Measurements from ENCODE around the gene MGRN1. TPM values are rescaled to one million over a fixed set of nuclear protein-coding genes. Genes with fewer than 3 reads are reported as not detected.
A peak's percentile ranks its signal among the peaks of the same experiment; 100 is the strongest.

Gene MGRN1
- total RNA-seq, 2 donors from 2014 or later: 66.9 to 71.4 TPM

DNA sequence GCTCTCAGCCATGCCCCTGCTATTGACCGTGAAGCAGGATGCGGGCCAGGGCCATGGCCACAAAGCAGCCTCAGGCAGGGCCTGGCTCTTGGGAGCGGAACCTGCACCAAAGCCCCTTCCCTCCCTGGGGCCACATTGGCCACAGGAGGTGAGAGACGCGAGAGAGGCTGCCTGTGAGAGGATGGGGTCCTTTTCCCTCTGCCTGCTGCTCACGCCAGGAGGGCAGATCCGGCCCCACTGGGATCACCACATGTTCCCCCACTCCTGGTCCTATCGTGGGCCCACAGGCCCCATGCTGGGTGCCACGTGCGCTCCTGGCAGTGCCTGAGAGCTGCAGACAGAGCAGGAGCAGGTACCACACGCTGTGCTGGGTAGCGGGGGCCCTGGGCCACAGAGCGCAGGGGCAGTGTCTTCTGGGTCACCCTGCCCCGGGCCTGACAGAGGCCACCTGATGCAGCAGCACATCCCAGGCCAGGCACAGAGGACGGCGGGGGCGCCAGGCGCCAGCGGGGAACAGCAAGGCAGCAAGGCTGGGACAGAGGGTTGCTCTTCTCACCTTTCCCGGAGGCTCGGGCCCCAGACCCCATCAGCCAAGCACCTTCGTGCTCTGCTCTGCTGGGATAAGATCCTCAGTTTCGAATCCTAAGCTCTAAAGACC lies 59.6 kb downstream of the MGRN1 start:
- Mint-ChIP-seq H3K4me1 (no peaks in the 10 kb centered on the region), H3K36me3 (ENCODE audit: low read depth) (peaks cover 7% of the 10 kb centered on the region), H3K27me3 (ENCODE audit: insufficient read depth) (no peaks in the 10 kb centered on the region), H3K4me3 (no peak overlapping the region), H3K9me3 (no peaks in the 10 kb centered on the region), H3K27ac (no peak overlapping the region)
- Histone ChIP-seq H3K4me3 (ENCODE audit: low read length) (no peak overlapping the region), H3K36me3 (ENCODE audit: control insufficient read depth, insufficient read depth, low read length) (peaks cover 32% of the 10 kb centered on the region), H3K4me1 (ENCODE audit: control insufficient read depth, insufficient read depth, low read length) (no peaks in the 10 kb centered on the region), H3K27ac (ENCODE audit: low read depth, low read length) (no peak overlapping the region), H3K9ac (ENCODE audit: extremely low read depth, low read length, poor library complexity, severe bottlenecking) (no peak overlapping the region), H3K9me3 (ENCODE audit: control insufficient read depth, low read length) (no peaks in the 10 kb centered on the region), H3K27me3 (ENCODE audit: control insufficient read depth, insufficient read depth, low read length, poor library complexity, severe bottlenecking) (no peaks in the 10 kb centered on the region)
- TF ChIP-seq, protein P1, sequence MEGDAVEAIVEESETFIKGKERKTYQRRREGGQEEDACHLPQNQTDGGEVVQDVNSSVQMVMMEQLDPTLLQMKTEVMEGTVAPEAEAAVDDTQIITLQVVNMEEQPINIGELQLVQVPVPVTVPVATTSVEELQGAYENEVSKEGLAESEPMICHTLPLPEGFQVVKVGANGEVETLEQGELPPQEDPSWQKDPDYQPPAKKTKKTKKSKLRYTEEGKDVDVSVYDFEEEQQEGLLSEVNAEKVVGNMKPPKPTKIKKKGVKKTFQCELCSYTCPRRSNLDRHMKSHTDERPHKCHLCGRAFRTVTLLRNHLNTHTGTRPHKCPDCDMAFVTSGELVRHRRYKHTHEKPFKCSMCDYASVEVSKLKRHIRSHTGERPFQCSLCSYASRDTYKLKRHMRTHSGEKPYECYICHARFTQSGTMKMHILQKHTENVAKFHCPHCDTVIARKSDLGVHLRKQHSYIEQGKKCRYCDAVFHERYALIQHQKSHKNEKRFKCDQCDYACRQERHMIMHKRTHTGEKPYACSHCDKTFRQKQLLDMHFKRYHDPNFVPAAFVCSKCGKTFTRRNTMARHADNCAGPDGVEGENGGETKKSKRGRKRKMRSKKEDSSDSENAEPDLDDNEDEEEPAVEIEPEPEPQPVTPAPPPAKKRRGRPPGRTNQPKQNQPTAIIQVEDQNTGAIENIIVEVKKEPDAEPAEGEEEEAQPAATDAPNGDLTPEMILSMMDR (conservative IDR thresholded peaks at IDR 0.05): no peak
- DNase-seq: no peak
- 94% methylated on average over 17 to 23 of the region's 23 CpGs for WGBS, 2 experiments (ENCODE audit: insufficient coverage in 1 of 2, insufficient read length in 1 of 2)

DNA sequence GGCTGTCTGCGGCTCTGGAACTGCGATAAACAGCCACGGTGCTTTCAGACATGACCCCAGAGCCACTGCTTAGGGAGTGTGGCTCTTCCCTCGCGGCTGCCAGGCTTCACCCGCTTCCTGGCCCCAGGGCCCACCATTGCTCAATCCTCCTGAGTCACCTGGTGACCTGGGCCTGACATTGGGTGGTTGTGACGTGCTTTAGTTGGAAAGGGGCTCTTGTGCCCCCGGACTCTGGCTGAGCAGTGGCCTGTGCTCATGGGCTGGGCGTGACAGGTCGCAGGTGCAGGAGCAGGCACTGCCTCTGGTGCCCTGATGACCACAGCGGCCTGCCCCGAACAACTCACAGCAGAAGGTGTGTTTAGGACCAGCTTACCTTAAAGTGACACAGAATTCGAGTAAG lies 60.1 kb downstream of the MGRN1 start:
- Histone ChIP-seq H3K4me3 (ENCODE audit: low read length) (no peak overlapping the region), H3K4me1 (ENCODE audit: control insufficient read depth, insufficient read depth, low read length) (no peaks in the 10 kb centered on the region), H3K27me3 (ENCODE audit: control insufficient read depth, insufficient read depth, low read length, poor library complexity, severe bottlenecking) (no peaks in the 10 kb centered on the region), H3K27ac (ENCODE audit: low read depth, low read length) (no peak overlapping the region), H3K9ac (ENCODE audit: extremely low read depth, low read length, poor library complexity, severe bottlenecking) (no peak overlapping the region), H3K9me3 (ENCODE audit: control insufficient read depth, low read length) (no peaks in the 10 kb centered on the region), H3K36me3 (ENCODE audit: control insufficient read depth, insufficient read depth, low read length) (peaks cover 29% of the 10 kb centered on the region)
- H3K27ac Mint-ChIP-seq: no peak overlapping the region
- no peaks in the 10 kb centered on the region for H3K27me3 Mint-ChIP-seq (ENCODE audit: insufficient read depth)
- H3K4me3 Mint-ChIP-seq: no peak overlapping the region
- TF ChIP-seq, protein P1 (conservative IDR thresholded peaks at IDR 0.05): no peak
- no peaks in the 10 kb centered on the region for H3K9me3 Mint-ChIP-seq
- peaks cover 7% of the 10 kb centered on the region for H3K36me3 Mint-ChIP-seq (ENCODE audit: low read depth)
- DNase-seq: no peak
- 94 to 96% methylated on average over 12 to 13 of the region's 13 CpGs for WGBS, 2 experiments (ENCODE audit: insufficient coverage in 1 of 2, insufficient read length in 1 of 2)
- no peaks in the 10 kb centered on the region for H3K4me1 Mint-ChIP-seq

DNA sequence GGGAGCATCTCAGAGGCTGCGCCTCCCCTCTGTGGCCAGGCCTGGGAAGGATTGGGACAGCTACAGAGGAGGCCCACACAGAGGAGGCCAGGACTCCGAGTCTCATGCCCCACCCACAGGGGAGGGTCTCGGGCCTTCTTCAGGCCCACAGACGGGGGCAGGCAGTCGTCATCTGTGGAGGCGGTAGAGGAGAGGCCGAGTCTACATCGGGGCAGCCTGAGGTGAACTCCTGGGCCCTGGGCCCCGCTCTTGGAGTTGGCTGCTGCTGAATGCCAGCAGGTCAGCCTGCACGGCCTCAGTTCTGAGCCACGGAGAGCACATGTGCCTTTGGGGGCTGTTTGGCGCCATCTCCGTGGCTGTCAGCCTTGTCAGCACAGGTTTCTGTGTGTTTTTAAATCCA lies 60.7 kb downstream of the MGRN1 start:
- Mint-ChIP-seq H3K27me3 (ENCODE audit: insufficient read depth) (no peaks in the 10 kb centered on the region), H3K4me3 (no peak overlapping the region), H3K36me3 (ENCODE audit: low read depth) (peaks cover 7% of the 10 kb centered on the region), H3K4me1 (no peaks in the 10 kb centered on the region), H3K9me3 (no peaks in the 10 kb centered on the region), H3K27ac (peak overlapping the region; percentile 48)
- no peak overlapping the region for H3K4me3 ChIP-seq (ENCODE audit: low read length)
- H3K27ac ChIP-seq (ENCODE audit: low read depth, low read length): no peak overlapping the region
- DNase-seq: no peak
- H3K36me3 ChIP-seq (ENCODE audit: control insufficient read depth, insufficient read depth, low read length): peaks cover 26% of the 10 kb centered on the region
- TF ChIP-seq, protein P1 (conservative IDR thresholded peaks at IDR 0.05): no peak
- no peak overlapping the region for H3K9ac ChIP-seq (ENCODE audit: extremely low read depth, low read length, poor library complexity, severe bottlenecking)
- no peaks in the 10 kb centered on the region for H3K9me3 ChIP-seq (ENCODE audit: control insufficient read depth, low read length)
- no peaks in the 10 kb centered on the region for H3K4me1 ChIP-seq (ENCODE audit: control insufficient read depth, insufficient read depth, low read length)
- 96 to 98% methylated on average over 12 to 13 of the region's 13 CpGs for WGBS, 2 experiments (ENCODE audit: insufficient coverage in 1 of 2, insufficient read length in 1 of 2)
- no peaks in the 10 kb centered on the region for H3K27me3 ChIP-seq (ENCODE audit: control insufficient read depth, insufficient read depth, low read length, poor library complexity, severe bottlenecking)
